Naive thymus-derived CD4-positive, alpha-beta T cell (primary cell): ENCODE measurements around the gene DUSP5. TPM values are rescaled to one million over a fixed set of nuclear protein-coding genes. Genes with fewer than 3 reads are reported as not detected.
A peak's percentile ranks its signal among the peaks of the same experiment; 100 is the strongest.

Source experiments
- ATAC-seq: fragments of 150-1000 bp; cut with Tn5 transposase; 2 replicates; pipeline ENCODE4 v1.10.0; 2021; ENCODE audit warnings: mild to moderate bottlenecking, moderate library complexity
- CTCF ChIA-PET: fragments of 350-600 bp; sonication (Branson Sonifier 250); formaldehyde crosslinking; loops from one replicate; lab custom pipeline; 2021; ENCODE audit warnings: antibody characterized with exemption; lab: Charles Lee
- POLR2A ChIA-PET: fragments of 350-600 bp; sonication (Branson Sonifier 250); formaldehyde crosslinking; loops from one replicate; lab custom pipeline; 2021; ENCODE audit warnings: antibody characterized with exemption, inconsistent platforms; lab: Charles Lee
- DNase-seq, 9 donors: peaks; one replicate each; pipeline versions ENCODE4 v3.0.0 to v3.0.0-alpha.2; 2020 to 2022; ENCODE audit warnings: mixed read lengths in 1 of 9
- H3K27ac ChIP-seq: one replicate; pipeline ENCODE4 v1.7.0; 2013; ENCODE audit warnings: mild to moderate bottlenecking, low read depth, low read length, moderate library complexity
- H3K27me3 ChIP-seq, 2 donors: one replicate each; pipeline ENCODE4 v1.7.0; 2013; ENCODE audit warnings: low read length in 2 of 2, mild to moderate bottlenecking in 2 of 2, moderate library complexity in 2 of 2; ENCODE audit not compliant: control insufficient read depth in 2 of 2, insufficient read depth in 2 of 2
- H3K36me3 ChIP-seq, 3 experiments: 1 replicate in 2 of 3; 2 replicates in 1 of 3; pipeline ENCODE4 v1.7.0; 2013; ENCODE audit warnings: low read length in 3 of 3, mild to moderate bottlenecking in 3 of 3, moderate library complexity in 1 of 3; ENCODE audit not compliant: insufficient read depth in 3 of 3, control insufficient read depth in 2 of 3
- H3K4me1 ChIP-seq, 2 donors: one replicate each; pipeline ENCODE4 v1.7.0; 2013; ENCODE audit warnings: low read length in 2 of 2, mild to moderate bottlenecking in 2 of 2, moderate library complexity in 1 of 2; ENCODE audit not compliant: control insufficient read depth in 2 of 2, insufficient read depth in 2 of 2
- H3K4me3 ChIP-seq: 2 replicates; pipeline ENCODE4 v1.7.0; 2013; ENCODE audit warnings: mild to moderate bottlenecking, low read length
- H3K9me3 ChIP-seq, 3 experiments: 1 replicate in 2 of 3; 2 replicates in 1 of 3; pipeline ENCODE4 v1.7.0; 2013; ENCODE audit warnings: low read length in 3 of 3; ENCODE audit not compliant: control insufficient read depth in 2 of 3
- H3K27ac Mint-ChIP-seq, 9 donors: one replicate each; pipeline ENCODE4 v1.8.0; 2020 to 2022; ENCODE audit warnings: mixed read lengths in 9 of 9, mild to moderate bottlenecking in 8 of 9, moderate library complexity in 5 of 9, inconsistent platforms in 2 of 9
- H3K27me3 Mint-ChIP-seq, 5 donors: one replicate each; pipeline ENCODE4 v1.8.0; 2021 to 2022; ENCODE audit warnings: mixed read lengths in 5 of 5, mild to moderate bottlenecking in 1 of 5
- H3K36me3 Mint-ChIP-seq, 5 donors: one replicate each; pipeline ENCODE4 v1.8.0; 2020 to 2022; ENCODE audit warnings: mixed read lengths in 5 of 5, mild to moderate bottlenecking in 3 of 5, inconsistent platforms in 1 of 5
- H3K4me1 Mint-ChIP-seq, 7 donors: one replicate each; pipeline ENCODE4 v1.8.0; 2020 to 2022; ENCODE audit warnings: mixed read lengths in 7 of 7, mild to moderate bottlenecking in 3 of 7, inconsistent platforms in 1 of 7
- H3K4me3 Mint-ChIP-seq, 10 donors: one replicate each; pipeline ENCODE4 v1.8.0; 2020 to 2022; ENCODE audit warnings: mild to moderate bottlenecking in 10 of 10, mixed read lengths in 10 of 10, moderate library complexity in 6 of 10, inconsistent platforms in 2 of 10
- H3K9me3 Mint-ChIP-seq, 11 donors: one replicate each; pipeline ENCODE4 v1.8.0; 2020 to 2022; ENCODE audit warnings: mixed read lengths in 11 of 11, mild to moderate bottlenecking in 4 of 11, inconsistent platforms in 1 of 11, moderate library complexity in 1 of 11
- intact Hi-C, 2 donors: fragments of 100-400 bp; cut with micrococcal nuclease; formaldehyde crosslinking; loops; one replicate each; pipeline ENCODE4 v1.15.1; 2023
- polyA plus RNA-seq, 2 donors: library from polyadenylated mRNA; unstranded; fragments of 300-500 nt; fragmentation: Illumina TruSeq; gene quantifications; one replicate each; pipeline ENCODE4 v1.2.3, GENCODE V29; 2021
- total RNA-seq, 6 experiments: library from RNA in 5 of 6; stranded (reverse) in 5 of 6; gene quantifications; 1 replicate in 5 of 6; 2 replicates in 1 of 6; pipeline ENCODE4 v1.2.3 and lab custom pipeline; 2021 to 2026

Gene DUSP5
- total and polyA plus RNA-seq, 7 experiments from 2014 or later = 0.17 to 57.2 (median 0.51) TPM

DNA sequence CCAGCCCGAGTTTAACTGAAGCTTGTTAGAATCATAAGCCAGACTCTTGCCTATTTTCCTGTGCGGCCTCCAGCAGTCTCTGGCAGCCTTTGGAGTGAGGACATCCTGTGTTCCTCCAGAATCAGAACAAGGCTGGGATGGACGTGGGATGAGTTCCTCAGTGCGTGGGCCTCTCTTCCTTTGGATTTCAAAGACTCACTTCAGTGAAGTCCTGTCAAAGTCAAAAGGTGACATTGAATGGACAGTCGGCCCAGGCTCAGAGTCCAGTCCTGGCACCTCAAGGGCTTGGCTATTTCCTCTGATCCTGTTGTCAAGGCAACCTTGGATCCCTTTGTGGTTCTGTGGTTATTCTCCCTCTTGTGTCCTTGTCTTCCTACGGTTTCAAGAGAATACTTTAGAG, 48.4 kb downstream of the DUSP5 start:
- no peaks in the 10 kb centered on the region for H3K9me3 Mint-ChIP-seq
- H3K4me1 ChIP-seq = peaks cover 0 to 5% of the 10 kb centered on the region in 2 donors
- intact Hi-C loops = loop anchor here (2.0 to 5.0 kb wide), 6 partner anchors 41 to 664 kb away; partner anchors contain the start of gene MXI1 (in 1 of the 2)
- no peaks in the 10 kb centered on the region for H3K36me3 ChIP-seq
- H3K4me3 ChIP-seq = no peak overlapping the region
- ChIA-PET POLR2A (interaction anchor here (1.0 to 1.5 kb wide), 5 partner anchors 50 to 241 kb away, joined by 3 to 6 read pairs (median 4); partner anchors contain the start of gene SMNDC1), CTCF (interaction anchor here (0.7 to 8.0 kb wide), 9 partner anchors 14 to 240 kb away, joined by 3 to 78 read pairs (median 4); partner anchors contain the start of gene SMNDC1)
- DNase-seq (no peak), ATAC-seq (no peak)
- peaks cover 3 to 16% (median 5%) of the 10 kb centered on the region in 7 donors for H3K4me1 Mint-ChIP-seq
- no peak overlapping the region for H3K27ac Mint-ChIP-seq
- no peak overlapping the region for H3K27ac ChIP-seq
- no peaks in the 10 kb centered on the region for H3K36me3 Mint-ChIP-seq
- no peaks in the 10 kb centered on the region for H3K9me3 ChIP-seq
- H3K27me3 Mint-ChIP-seq = peaks cover 0 to 27% (median 9%) of the 10 kb centered on the region in 5 donors
- no peak overlapping the region for H3K4me3 Mint-ChIP-seq
- no peaks in the 10 kb centered on the region for H3K27me3 ChIP-seq

DNA sequence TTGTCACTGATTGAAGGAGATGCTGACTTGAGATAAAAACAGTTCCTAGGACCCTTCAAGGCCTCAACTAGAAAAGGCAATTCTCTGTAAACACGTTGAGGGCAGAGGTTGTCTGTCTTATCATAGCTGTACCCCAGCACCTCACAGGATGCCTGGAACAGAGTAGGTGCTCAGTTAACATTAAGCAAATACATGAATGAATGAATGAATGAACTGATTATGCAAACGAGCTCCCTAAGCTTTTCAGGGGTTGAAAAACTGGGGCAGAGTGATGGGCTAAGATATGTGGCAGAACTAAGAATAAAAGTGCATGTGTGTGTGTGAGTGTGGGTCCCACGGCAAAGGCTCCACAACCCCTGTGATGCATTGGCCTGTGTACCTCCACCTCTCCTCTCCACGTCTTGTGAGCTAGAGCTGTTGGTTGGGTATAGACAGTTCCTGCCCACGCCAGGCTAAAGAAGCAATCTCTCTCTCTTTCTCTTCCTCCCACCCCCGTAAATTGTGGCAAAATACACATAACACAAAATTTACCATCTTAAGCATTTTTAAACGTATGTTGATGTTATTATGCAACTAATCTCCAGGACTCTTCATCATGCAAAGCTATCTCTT, 48.9 kb downstream of the DUSP5 start:
- ChIA-PET POLR2A (interaction anchor here (1.0 to 1.4 kb wide), 4 partner anchors 50 to 241 kb away, joined by 3 to 6 read pairs (median 4); partner anchors contain the start of gene SMNDC1), CTCF (interaction anchor here (0.7 to 8.0 kb wide), 14 partner anchors 12 to 648 kb away, joined by 3 to 78 read pairs (median 4); partner anchors contain the start of gene SMNDC1)
- Histone ChIP-seq H3K27me3 (no peaks in the 10 kb centered on the region), H3K36me3 (no peaks in the 10 kb centered on the region), H3K4me1 (peaks cover 0 to 5% of the 10 kb centered on the region in 2 donors), H3K9me3 (no peaks in the 10 kb centered on the region), H3K27ac (no peak overlapping the region), H3K4me3 (no peak overlapping the region)
- Mint-ChIP-seq H3K27me3 (peaks cover 0 to 32% (median 9%) of the 10 kb centered on the region in 5 donors), H3K4me1 (peaks cover 3 to 16% (median 5%) of the 10 kb centered on the region in 7 donors), H3K27ac (peak overlapping the region in 1 of 9 donors; percentile 3), H3K36me3 (no peaks in the 10 kb centered on the region), H3K4me3 (peak overlapping the region in 1 of 10 donors; percentile 2), H3K9me3 (no peaks in the 10 kb centered on the region)
- ATAC-seq (no peak), DNase-seq (no peak)
- intact Hi-C loops = loop anchor here (1.0 to 5.0 kb wide), 11 partner anchors 42 to 664 kb away; partner anchors contain the start of genes DUSP5 (in 1 of the 2) and MXI1 (in 1 of the 2)

DNA sequence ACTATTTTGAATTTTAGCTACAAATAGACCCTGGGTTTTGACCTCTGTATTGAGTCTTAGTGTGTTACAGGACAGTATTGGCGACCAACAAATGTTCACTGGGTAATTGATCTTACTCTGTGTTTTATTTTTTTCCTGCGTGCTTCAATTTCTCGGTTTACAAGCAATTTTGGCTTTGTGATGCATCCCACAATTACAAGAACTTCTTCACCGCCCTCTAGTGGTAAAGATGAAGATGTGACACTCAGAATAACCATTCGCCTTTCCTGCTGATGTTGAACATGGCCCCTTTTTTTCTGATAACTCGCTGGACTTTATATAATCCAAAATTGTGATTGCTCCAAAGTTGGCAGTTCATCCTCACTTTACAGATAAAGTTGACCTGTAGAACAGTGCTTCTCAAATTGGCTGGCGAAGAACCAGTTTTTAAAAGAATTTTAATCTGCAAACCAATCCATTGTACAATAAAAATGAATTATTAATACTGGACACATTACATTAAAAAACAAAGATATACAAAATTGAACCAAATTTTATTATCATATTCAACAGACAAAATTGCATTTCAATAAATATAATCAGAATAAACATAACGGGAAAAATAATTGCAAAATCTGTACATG, 49.5 kb downstream of the DUSP5 start:
- ChIA-PET CTCF (interaction anchor here (0.7 to 8.0 kb wide), 13 partner anchors 12 to 648 kb away, joined by 3 to 78 read pairs (median 4); partner anchors contain the start of gene SMNDC1), POLR2A (interaction anchor here (1.0 to 1.2 kb wide), 3 partner anchors 192 to 242 kb away, joined by 3 to 6 read pairs (median 3); partner anchors contain the start of gene SMNDC1)
- H3K36me3 ChIP-seq = no peaks in the 10 kb centered on the region
- no peaks in the 10 kb centered on the region for H3K9me3 ChIP-seq
- Mint-ChIP-seq H3K4me3 (peak overlapping the region in 1 of 10 donors; percentile 2), H3K27me3 (peaks cover 0 to 39% (median 11%) of the 10 kb centered on the region in 5 donors), H3K4me1 (peaks cover 3 to 16% (median 5%) of the 10 kb centered on the region in 7 donors), H3K9me3 (no peaks in the 10 kb centered on the region), H3K27ac (peak overlapping the region in 2 of 9 donors; percentile 3 to 6), H3K36me3 (no peaks in the 10 kb centered on the region)
- H3K4me1 ChIP-seq = peaks cover 0 to 5% of the 10 kb centered on the region in 2 donors
- peak in 7 of 9 donors; percentile 40 to 75 (median 68) for DNase-seq
- no peak overlapping the region for H3K27ac ChIP-seq
- intact Hi-C loops = loop anchor here (1.0 to 5.0 kb wide), 11 partner anchors 42 to 665 kb away; partner anchors contain the start of genes DUSP5 (in 1 of the 2) and MXI1 (in 1 of the 2)
- no peak overlapping the region for H3K4me3 ChIP-seq
- no peaks in the 10 kb centered on the region for H3K27me3 ChIP-seq
- ATAC-seq = peak; percentile 85

DNA sequence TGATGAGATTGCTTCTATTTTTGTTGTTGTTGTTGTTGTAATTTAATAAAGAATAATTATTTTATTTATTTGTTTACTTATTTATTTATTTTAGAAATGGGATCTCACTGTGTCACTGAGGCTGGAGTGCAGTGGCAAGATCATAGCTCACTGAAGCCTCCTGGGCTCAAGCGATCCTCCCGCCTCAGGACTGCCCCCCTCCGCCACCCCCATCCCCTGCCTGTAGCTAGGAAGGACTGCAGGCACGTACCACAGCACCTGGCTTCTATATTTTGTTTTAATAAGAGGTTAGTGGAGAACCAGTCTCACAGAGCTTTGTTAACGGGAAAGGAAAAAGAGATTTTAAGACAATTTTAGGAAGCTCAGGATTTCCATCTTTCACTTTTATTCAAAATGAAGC, 50.3 kb downstream of the DUSP5 start:
- ChIA-PET POLR2A (interaction anchor here (0.9 to 3.1 kb wide), 2 partner anchors 241 to 243 kb away, joined by 3 to 10 read pairs; partner anchors contain the start of gene SMNDC1), CTCF (interaction anchor here (0.6 to 8.0 kb wide), 6 partner anchors 11 to 242 kb away, joined by 3 to 78 read pairs (median 8); partner anchors contain the start of gene SMNDC1)

DNA sequence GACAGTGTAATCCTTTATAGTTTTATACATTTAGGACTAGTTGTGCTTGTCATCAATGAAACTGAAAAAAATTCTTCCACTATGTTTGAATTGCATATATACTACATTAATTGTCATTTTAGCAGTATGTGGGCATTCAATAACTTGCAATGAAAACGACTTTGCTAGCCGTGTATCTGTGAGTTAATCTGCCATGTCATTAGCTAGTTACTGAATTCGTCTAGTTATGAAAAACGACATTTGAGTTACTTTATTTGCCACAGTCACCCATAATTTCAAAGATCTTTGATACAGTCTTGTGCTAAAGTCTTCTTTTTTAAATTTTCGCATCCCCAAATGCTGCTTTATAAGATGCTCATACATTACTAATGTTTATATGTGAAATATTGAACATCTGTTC, 51.5 kb downstream of the DUSP5 start:
- Mint-ChIP-seq H3K4me3 (no peak overlapping the region), H3K27me3 (peaks cover 0 to 50% (median 11%) of the 10 kb centered on the region in 5 donors), H3K36me3 (no peaks in the 10 kb centered on the region), H3K9me3 (no peaks in the 10 kb centered on the region), H3K27ac (no peak overlapping the region), H3K4me1 (peaks cover 3 to 14% (median 5%) of the 10 kb centered on the region in 7 donors)
- Histone ChIP-seq H3K27me3 (no peaks in the 10 kb centered on the region), H3K36me3 (no peaks in the 10 kb centered on the region), H3K4me1 (peaks cover 0 to 5% of the 10 kb centered on the region in 2 donors), H3K4me3 (no peak overlapping the region), H3K27ac (no peak overlapping the region), H3K9me3 (no peaks in the 10 kb centered on the region)
- ATAC-seq (no peak), DNase-seq (no peak)
- ChIA-PET CTCF (interaction anchor here (0.6 to 8.0 kb wide), 6 partner anchors 10 to 243 kb away, joined by 3 to 78 read pairs (median 6); partner anchors contain the start of gene SMNDC1), POLR2A (interaction anchor here (0.6 to 3.1 kb wide), 4 partner anchors 9 to 380 kb away, joined by 3 to 10 read pairs (median 3); no protein-coding TSS in a partner anchor)
- intact Hi-C loops = loop anchor here in 1 of 2 donors (5.0 kb wide), 4 partner anchors 137 to 667 kb away; partner anchors contain the start of gene MXI1

More for the DNA sequence above, 50.3 kb downstream of the DUSP5 start:
- ATAC-seq (no peak), DNase-seq (no peak)
- H3K4me3 Mint-ChIP-seq = no peak overlapping the region
- H3K27me3 Mint-ChIP-seq = peaks cover 0 to 46% (median 11%) of the 10 kb centered on the region in 5 donors
- Histone ChIP-seq H3K36me3 (no peaks in the 10 kb centered on the region), H3K9me3 (no peaks in the 10 kb centered on the region), H3K27ac (no peak overlapping the region), H3K4me3 (no peak overlapping the region), H3K4me1 (peaks cover 0 to 5% of the 10 kb centered on the region in 2 donors), H3K27me3 (no peaks in the 10 kb centered on the region)
- intact Hi-C loops = loop anchor here in 1 of 2 donors (5.0 kb wide), 4 partner anchors 136 to 666 kb away; partner anchors contain the start of gene MXI1
- H3K36me3 Mint-ChIP-seq = no peaks in the 10 kb centered on the region
- no peak overlapping the region for H3K27ac Mint-ChIP-seq
- peaks cover 3 to 16% (median 5%) of the 10 kb centered on the region in 7 donors for H3K4me1 Mint-ChIP-seq
- no peaks in the 10 kb centered on the region for H3K9me3 Mint-ChIP-seq

DNA sequence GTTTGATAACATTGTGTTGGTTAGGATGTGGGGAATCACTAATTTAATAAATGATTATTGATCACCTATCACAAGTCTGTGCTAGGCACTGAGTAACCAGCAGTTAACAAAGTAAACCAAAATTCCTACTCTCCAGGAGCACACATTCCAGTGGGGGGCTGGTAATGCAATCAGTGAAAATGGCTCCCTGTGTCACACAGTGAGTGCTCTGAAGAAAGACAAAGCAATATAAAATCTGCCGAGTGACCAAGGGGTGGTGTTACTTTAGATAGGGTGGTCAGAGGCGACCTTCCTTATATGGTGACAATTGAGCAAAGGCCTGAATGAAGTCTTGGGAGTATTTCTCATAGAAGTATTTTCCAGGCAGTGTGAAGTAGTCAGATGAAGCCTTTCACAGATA, 56.2 kb downstream of the DUSP5 start:
- ChIA-PET CTCF (interaction anchor here (0.7 kb wide), 1 partner anchor 54 kb away, joined by 4 read pairs; no protein-coding TSS in a partner anchor), POLR2A (interaction anchor here (1.2 kb wide), 1 partner anchor 14 kb away, joined by 3 read pairs; the partner anchor contains the start of gene SMC3)
- no peak overlapping the region for H3K27ac ChIP-seq
- Mint-ChIP-seq H3K36me3 (peaks cover 0 to 2% (median 0%) of the 10 kb centered on the region in 5 donors), H3K9me3 (no peaks in the 10 kb centered on the region), H3K27ac (no peak overlapping the region), H3K27me3 (peaks cover 0 to 72% (median 5%) of the 10 kb centered on the region in 5 donors), H3K4me1 (peaks cover 2 to 10% (median 5%) of the 10 kb centered on the region in 7 donors), H3K4me3 (no peak overlapping the region)
- no peak overlapping the region for H3K4me3 ChIP-seq
- H3K27me3 ChIP-seq = no peaks in the 10 kb centered on the region
- H3K36me3 ChIP-seq = no peaks in the 10 kb centered on the region
- ATAC-seq (no peak), DNase-seq (no peak)
- no peaks in the 10 kb centered on the region for H3K4me1 ChIP-seq
- H3K9me3 ChIP-seq = no peaks in the 10 kb centered on the region
- intact Hi-C loops = no loop called here
